ENCODE data around the gene EPHB3.

EPHB3 gene

GRCh38 chr3:184537885-184538665 lies 23.5 kb upstream of the EPHB3 start:
- POLR2A ChIA-PET = interaction anchor here (1.0 to 1.4 kb wide), 2 partner anchors 167 to 176 kb away, joined by 3 read pairs; partner anchors contain the start of genes CLCN2 and POLR2H
- no peak overlapping the region for H3K4me3 ChIP-seq (ENCODE audit: low read depth, low read length)
- no peak for TF ChIP-seq CTCF (IDR thresholded peaks at IDR 0.05; ENCODE audit: insufficient read depth, low read length, missing control alignments)
- DNase-seq (ENCODE audit: low read depth, low spot score) = no peak
- CTCF ChIA-PET = interaction anchor here (0.6 to 12.9 kb wide), 14 partner anchors 9 to 239 kb away, joined by 3 to 469 read pairs (median 4); no protein-coding TSS in a partner anchor

GRCh38 chr3:184538666-184539431 lies 22.7 kb upstream of the EPHB3 start:
- H3K4me3 ChIP-seq (ENCODE audit: low read depth, low read length) = no peak overlapping the region
- CTCF ChIA-PET = interaction anchor here (0.7 to 12.9 kb wide), 14 partner anchors 10 to 239 kb away, joined by 3 to 469 read pairs (median 5); no protein-coding TSS in a partner anchor
- POLR2A ChIA-PET = no interaction called here
- no peak for TF ChIP-seq CTCF (IDR thresholded peaks at IDR 0.05; ENCODE audit: insufficient read depth, low read length, missing control alignments)
- DNase-seq (ENCODE audit: low read depth, low spot score) = no peak

- TF ChIP-seq CTCF (IDR thresholded peaks at IDR 0.05; ENCODE audit: insufficient read depth, low read length, missing control alignments) = no peak
- ChIA-PET CTCF (interaction anchor here (0.9 to 12.9 kb wide), 16 partner anchors 11 to 238 kb away, joined by 3 to 469 read pairs (median 8); no protein-coding TSS in a partner anchor), POLR2A (no interaction called here)
- DNase-seq (ENCODE audit: low read depth, low spot score) = no peak
- H3K4me3 ChIP-seq (ENCODE audit: low read depth, low read length) = no peak overlapping the region
Observed at GRCh38 chr3:184539801-184540435, 21.7 kb upstream of the EPHB3 start.

GRCh38 chr3:184540777-184541681 lies 20.6 kb upstream of the EPHB3 start:
- ChIA-PET CTCF (interaction anchor here (0.7 to 12.9 kb wide), 28 partner anchors 12 to 263 kb away, joined by 3 to 469 read pairs (median 5); partner anchors contain the start of gene FAM131A), POLR2A (no interaction called here)
- no peak overlapping the region for H3K4me3 ChIP-seq (ENCODE audit: low read depth, low read length)
- TF ChIP-seq CTCF (IDR thresholded peaks at IDR 0.05; ENCODE audit: insufficient read depth, low read length, missing control alignments) = peak; percentile 54
- no peak for DNase-seq (ENCODE audit: low read depth, low spot score)

- TF ChIP-seq CTCF (IDR thresholded peaks at IDR 0.05; ENCODE audit: insufficient read depth, low read length, missing control alignments) = no peak
- CTCF ChIA-PET = interaction anchor here (0.7 to 12.9 kb wide), 30 partner anchors 11 to 647 kb away, joined by 3 to 469 read pairs (median 5); partner anchors contain the start of gene FAM131A
- no peak overlapping the region for H3K4me3 ChIP-seq (ENCODE audit: low read depth, low read length)
- POLR2A ChIA-PET = interaction anchor here (0.7 kb wide), 1 partner anchor 169 kb away, joined by 3 read pairs; no protein-coding TSS in a partner anchor
- no peak for DNase-seq (ENCODE audit: low read depth, low spot score)
Observed at GRCh38 chr3:184541886-184542562, 19.6 kb upstream of the EPHB3 start.
